Osteoblast (primary cell): Measurements from ENCODE around the gene TGFBI. TPM values are rescaled to one million over a fixed set of nuclear protein-coding genes. Genes with fewer than 3 reads are reported as not detected.

ENCODE experiments used
- DNase-seq: peaks from one replicate; pipeline ENCODE4 v3.0.0; 2011; ENCODE audit warnings: low spot score, mixed read lengths; ENCODE audit not compliant: insufficient read length; ENCODE audit errors: missing footprints
- H2AFZ ChIP-seq: 2 replicates; pipeline ENCODE4 v1.6.0; 2011; ENCODE audit warnings: mild to moderate bottlenecking, low read length
- H3K27ac ChIP-seq: 2 replicates; pipeline ENCODE4 v1.5.1; 2011; ENCODE audit warnings: mild to moderate bottlenecking, low read depth, low read length, moderate library complexity
- H3K27me3 ChIP-seq: 2 replicates; pipeline ENCODE4 v1.6.0; 2012; ENCODE audit warnings: mild to moderate bottlenecking, control low read depth, inconsistent platforms, low read length, moderate library complexity; ENCODE audit not compliant: insufficient read depth
- H3K36me3 ChIP-seq: 2 replicates; pipeline ENCODE4 v1.5.1; 2011; ENCODE audit warnings: mild to moderate bottlenecking, low read length, control low read depth, moderate library complexity; ENCODE audit not compliant: insufficient read depth
- H3K4me1 ChIP-seq: 2 replicates; pipeline ENCODE4 v1.5.1; 2011; ENCODE audit warnings: mild to moderate bottlenecking, low read length, control low read depth, moderate library complexity; ENCODE audit not compliant: insufficient read depth
- H3K4me2 ChIP-seq: 2 replicates; pipeline ENCODE4 v1.6.0; 2011; ENCODE audit warnings: mild to moderate bottlenecking, low read length; ENCODE audit not compliant: insufficient read depth
- H3K4me3 ChIP-seq: fragments of 200-600 bp; sonication (generic); 3 replicates; pipeline ENCODE4 v1.5.1; 2012; ENCODE audit warnings: mild to moderate bottlenecking, low read length, inconsistent platforms; ENCODE audit not compliant: insufficient read depth
- H3K79me2 ChIP-seq: 2 replicates; pipeline ENCODE4 v1.6.0; 2012; ENCODE audit warnings: mild to moderate bottlenecking, low read length, control low read depth, inconsistent platforms; ENCODE audit not compliant: insufficient read depth
- H3K9me3 ChIP-seq: 2 replicates; pipeline ENCODE4 v1.5.1; 2011; ENCODE audit warnings: low read depth, low read length, control low read depth
- H4K20me1 ChIP-seq: 2 replicates; pipeline ENCODE4 v1.6.0; 2012; ENCODE audit warnings: mild to moderate bottlenecking, low read length, control low read depth; ENCODE audit not compliant: insufficient read depth
- CTCF ChIP-seq: IDR thresholded peaks from 2 replicates; pipeline ENCODE4 v1.5.1; 2011; ENCODE audit warnings: mild to moderate bottlenecking, low read depth, low read length, moderate library complexity; ENCODE audit errors: extremely low read depth
- total RNA-seq: library from RNA; depleted of rRNA; stranded (reverse); fragments of >200 nt; gene quantifications from 2 replicates; pipeline ENCODE4 v1.2.3, GENCODE V29; 2012

TGFBI gene
- total RNA-seq, 1 donor, result 1,700 TPM

- no peaks in the 10 kb centered on the region for H4K20me1 ChIP-seq
- H3K27me3 ChIP-seq, result no peaks in the 10 kb centered on the region
- H3K9me3 ChIP-seq, result no peaks in the 10 kb centered on the region
- peak overlapping the region; percentile 74 for H3K4me3 ChIP-seq
- H3K4me1 ChIP-seq, result peaks cover 3% of the 10 kb centered on the region
- peak; percentile 23 for DNase-seq
- H2AFZ ChIP-seq, result no peak overlapping the region
- no peaks in the 10 kb centered on the region for H3K36me3 ChIP-seq
- TF ChIP-seq CTCF, result no peak
- H3K79me2 ChIP-seq, result no peaks in the 10 kb centered on the region
- no peak overlapping the region for H3K27ac ChIP-seq
- peak overlapping the region; percentile 83 for H3K4me2 ChIP-seq
Measured at GRCh38 chr5:136079195-136079985, 50.6 kb downstream of the TGFBI start.

- DNase-seq, result peak; percentile 65
- Histone ChIP-seq H2AFZ (no peak overlapping the region), H3K4me1 (peaks cover 3% of the 10 kb centered on the region), H3K4me3 (peak overlapping the region; percentile 74), H3K79me2 (no peaks in the 10 kb centered on the region), H3K36me3 (no peaks in the 10 kb centered on the region), H3K27ac (peak overlapping the region; percentile 53), H4K20me1 (no peaks in the 10 kb centered on the region), H3K9me3 (no peaks in the 10 kb centered on the region), H3K4me2 (peak overlapping the region; percentile 83), H3K27me3 (no peaks in the 10 kb centered on the region)
- TF ChIP-seq CTCF, result no peak
Measured at GRCh38 chr5:136080113-136080482, 51.3 kb downstream of the TGFBI start.

GRCh38 chr5:136080483-136081216, 51.9 kb downstream of the TGFBI start:
- Histone ChIP-seq H4K20me1 (no peaks in the 10 kb centered on the region), H2AFZ (peak overlapping the region; percentile 23)

More at GRCh38 chr5:136080483-136081216, 51.9 kb downstream of the TGFBI start:
- Histone ChIP-seq H3K9me3 (no peaks in the 10 kb centered on the region), H3K4me1 (peaks cover 3% of the 10 kb centered on the region), H3K36me3 (no peaks in the 10 kb centered on the region), H3K79me2 (no peaks in the 10 kb centered on the region), H3K27ac (peak overlapping the region; percentile 53), H3K4me3 (peak overlapping the region; percentile 74), H3K4me2 (peak overlapping the region; percentile 83), H3K27me3 (no peaks in the 10 kb centered on the region)
- DNase-seq, result peak; percentile 88
- no peak for TF ChIP-seq CTCF
